ENCODE results near the gene C13orf42.
"Not testable (repeated sequence)": the region's sequence is repeated elsewhere in the genome, so short reads cannot be mapped to it uniquely, and the experiment has no call there.

The C13orf42 gene

DNA sequence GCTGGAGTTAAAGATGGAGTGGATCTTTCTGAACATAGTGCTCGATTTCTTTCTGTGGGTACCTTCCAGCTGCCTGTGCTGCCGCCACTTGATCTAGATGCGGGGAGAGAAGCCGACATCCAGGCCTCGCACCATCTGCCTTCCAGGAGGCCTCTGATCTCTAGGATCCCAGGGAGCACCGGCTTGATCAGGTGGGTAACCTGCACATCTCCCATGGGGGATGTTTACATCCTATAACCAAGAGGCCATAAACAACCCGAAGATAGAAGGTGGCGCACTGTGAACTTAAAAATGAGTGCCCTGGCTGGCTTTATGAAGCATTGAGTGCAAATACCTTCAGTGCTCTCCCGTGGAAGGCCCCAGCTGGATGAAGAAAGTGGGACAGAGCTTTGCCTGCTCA, at the start of gene C13orf42:
Gene C13orf42 (minus strand): TSS at position 101 of the 400 bp plus-strand sequence. CDS start 65 bp downstream, at position 36.
- no peak for DNase-seq

- peak; percentile 42 for DNase-seq
Observed at GRCh38 chr13:51158880-51159518, 47.9 kb upstream of the C13orf42 start.

DNA sequence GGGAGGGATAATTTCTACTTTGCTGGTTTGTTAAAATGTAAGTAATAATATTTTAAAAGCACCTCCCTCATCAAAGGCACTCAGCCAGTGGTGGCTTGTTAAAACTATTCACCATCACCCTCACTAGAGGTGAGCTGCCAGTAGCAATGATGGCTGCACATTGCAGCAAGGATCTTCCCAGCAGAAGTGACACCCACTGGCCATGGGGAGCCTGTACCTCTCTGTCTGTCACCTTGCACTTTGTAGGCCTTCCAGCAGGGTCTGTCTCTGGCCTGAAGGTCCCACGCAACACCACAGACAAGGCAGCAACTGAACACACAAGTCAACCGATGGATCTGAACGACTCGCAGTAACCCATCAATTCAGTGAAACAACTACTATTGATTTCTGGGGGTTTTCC, 47.3 kb upstream of the C13orf42 start:
- no peak for DNase-seq

GRCh38 chr13:51156648-51157047, 45.6 kb upstream of the C13orf42 start:
- no peak for DNase-seq

- no peak for DNase-seq
Observed at GRCh38 chr13:51155776-51156515, 44.9 kb upstream of the C13orf42 start.

GRCh38 chr13:51155161-51155560, 44.1 kb upstream of the C13orf42 start:
- no peak for DNase-seq

DNA sequence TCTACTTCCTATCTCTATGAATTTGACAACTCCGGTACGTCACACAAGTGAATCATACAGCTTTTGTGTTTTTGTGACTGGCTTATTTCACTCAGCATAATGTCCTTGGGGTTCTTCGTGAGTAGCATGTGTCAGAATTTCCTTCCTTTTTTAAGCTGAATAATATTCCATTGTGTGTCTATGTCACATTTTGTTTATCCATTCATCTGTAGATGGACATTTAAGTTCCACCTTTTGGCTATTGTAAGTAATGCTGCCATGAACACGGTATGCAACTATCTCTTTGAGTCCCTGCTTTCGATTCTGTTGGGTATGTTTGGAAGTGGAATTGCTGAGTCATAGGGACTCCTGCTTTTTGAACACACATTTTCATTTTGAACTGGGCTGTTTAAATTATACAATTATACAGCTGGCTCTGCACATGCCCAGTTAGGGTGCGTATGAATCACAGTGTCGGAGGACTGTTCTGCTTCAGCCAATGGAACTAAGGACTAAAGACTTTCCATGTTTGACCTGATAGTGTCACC, 43.0 kb upstream of the C13orf42 start:
- peak; percentile 39 for DNase-seq

DNA sequence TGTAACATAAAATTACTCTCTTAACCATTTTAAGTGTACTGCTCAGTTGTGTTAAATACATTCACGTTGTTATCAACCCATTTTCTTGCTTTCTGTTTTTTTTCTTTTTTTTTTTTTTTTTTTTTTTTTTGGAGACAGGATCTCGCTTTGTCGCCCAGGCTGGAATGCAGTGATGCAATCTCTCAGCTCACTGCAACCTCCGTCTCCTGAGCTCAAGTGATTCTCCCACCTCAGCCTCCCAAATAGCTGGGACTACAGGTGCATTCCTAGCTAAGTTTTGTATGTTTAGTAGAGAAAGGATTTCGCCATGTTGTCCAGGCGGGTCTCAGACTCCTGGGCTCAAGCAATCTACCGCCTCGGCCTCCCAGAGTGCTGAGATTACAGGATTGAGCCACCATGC, 42.5 kb upstream of the C13orf42 start:
- no peak for DNase-seq

DNA sequence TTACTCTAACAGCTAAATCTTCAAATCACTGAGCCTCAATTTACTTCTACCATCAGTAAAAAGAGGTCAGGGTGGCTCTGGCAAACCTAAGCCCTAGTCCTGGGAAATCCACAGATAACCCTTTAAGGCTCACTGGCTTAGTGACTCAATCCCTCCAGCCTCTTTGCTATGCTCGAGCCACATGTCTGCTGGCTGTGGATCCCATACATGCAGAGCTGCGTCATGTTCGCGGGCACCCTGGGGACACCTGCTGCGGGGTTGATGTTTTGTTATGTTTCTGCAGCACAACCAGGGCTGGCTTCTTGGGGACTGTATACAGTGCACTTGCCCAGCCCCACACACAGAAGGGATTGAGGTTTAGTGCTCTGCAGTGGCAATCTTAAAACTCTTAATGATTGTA, 41.6 kb upstream of the C13orf42 start:
- peak; percentile 13 for DNase-seq

GRCh38 chr13:51151463-51151862, 40.4 kb upstream of the C13orf42 start:
- no peak for DNase-seq

- DNase-seq, result peak; percentile 51
Observed at GRCh38 chr13:51148952-51149573, 38.0 kb upstream of the C13orf42 start.

GRCh38 chr13:51148223-51148951, 37.3 kb upstream of the C13orf42 start:
- no peak for DNase-seq

DNA sequence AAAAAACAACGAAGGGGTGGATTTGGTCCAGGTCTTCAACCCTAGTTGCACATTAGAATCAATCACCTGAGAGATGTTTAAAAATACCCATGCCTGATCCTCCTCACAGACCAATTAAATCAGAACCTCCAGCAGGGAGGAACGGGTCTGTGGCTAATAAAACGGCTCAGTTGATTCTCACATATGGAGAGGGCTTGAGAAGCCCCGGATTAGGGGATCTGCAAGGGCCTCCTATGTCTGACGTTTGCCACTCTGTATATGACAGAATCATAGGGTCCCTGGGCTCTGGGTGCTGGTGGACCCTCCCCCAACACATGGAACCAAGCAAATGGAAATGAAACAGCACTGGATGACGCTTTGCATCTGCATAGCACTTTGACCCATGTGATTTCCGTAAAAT, 36.7 kb upstream of the C13orf42 start:
- DNase-seq, result no peak

DNA sequence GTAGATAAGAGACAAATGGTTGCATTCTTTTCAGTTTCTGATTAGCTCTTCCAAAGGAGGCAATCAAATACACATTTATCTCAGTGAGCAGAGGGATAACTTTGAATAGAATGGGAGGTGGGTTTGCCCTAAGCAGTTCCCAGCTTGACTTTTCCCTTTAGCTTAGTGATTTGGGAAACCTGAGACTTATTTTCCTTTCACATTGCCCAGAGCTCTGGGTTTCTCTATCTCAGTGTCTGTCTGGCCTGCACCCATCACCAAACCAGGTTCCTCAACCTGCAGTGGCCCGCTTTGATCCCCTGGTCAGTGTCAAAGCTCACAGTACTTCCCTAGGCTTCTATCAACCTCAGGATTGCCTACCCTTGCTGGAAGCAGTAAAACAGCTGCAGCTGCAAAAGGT, 35.6 kb upstream of the C13orf42 start:
- DNase-seq, result no peak

- no peak for DNase-seq
Observed at GRCh38 chr13:51137250-51137649, 26.2 kb upstream of the C13orf42 start.

DNA sequence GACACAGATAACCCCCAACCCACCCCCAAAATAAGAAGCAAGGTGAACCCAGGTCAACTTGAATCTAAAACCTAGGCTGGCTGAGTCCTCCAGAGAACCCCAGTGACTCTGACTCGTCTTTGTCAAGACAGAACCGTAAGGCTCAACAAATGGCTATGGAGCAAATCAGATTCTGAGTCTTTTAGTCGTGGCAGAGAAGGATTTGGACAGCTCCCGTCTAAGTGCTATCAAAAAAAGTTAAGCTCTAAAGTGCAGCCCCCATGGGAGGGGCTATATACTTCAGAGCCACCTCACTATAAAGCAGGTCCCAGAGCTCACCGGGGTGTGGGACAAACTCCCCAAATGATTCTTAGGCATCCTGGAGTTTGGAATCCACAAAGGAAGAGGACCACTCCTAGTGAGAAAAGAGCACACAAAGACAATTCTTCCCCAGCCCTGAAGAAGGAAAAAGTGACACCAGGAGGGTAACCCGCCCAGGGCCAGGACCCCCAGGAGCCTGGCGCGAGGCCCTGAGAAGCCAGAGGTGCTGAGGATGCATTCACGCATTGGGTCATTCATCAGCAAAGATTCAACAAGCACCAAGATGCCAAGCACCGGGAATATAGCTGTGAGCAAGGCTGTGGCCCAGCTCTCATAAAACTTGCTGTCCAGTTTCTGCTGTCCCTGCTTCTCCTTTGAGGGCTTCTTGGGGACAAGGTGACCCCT, 25.4 kb upstream of the C13orf42 start:
- no peak for DNase-seq

DNA sequence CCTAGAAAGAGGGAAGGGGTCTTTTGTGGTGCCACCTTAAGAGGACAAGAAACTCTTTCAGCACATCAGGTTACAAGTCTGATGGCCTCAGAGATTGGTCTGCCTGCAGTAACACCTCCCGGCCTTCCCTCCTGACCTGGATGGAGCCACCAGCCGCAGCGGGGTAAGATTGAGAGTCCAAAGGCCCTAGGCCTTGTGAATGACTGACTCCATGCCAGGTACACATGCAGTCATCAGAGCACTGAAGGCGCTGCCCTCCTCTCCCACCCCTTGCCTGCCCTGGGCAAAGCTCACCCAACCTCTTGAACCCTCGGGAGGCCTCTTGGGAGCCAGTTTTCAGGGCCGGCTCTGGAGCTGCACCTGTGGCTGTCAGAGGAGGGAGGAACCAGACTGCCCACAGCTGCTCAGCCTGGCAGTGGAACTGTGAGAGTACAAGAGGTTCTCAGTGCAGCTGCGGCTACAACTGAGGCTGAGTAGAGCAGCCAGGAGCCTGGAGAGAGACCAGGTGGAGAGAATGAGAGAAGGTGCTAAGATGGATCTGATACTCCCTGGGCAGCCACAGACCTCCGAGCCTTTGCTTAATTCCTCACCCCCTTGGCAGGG, 23.8 kb upstream of the C13orf42 start:
- no peak for DNase-seq

- no peak for DNase-seq
Observed at GRCh38 chr13:51130348-51130747, 19.3 kb upstream of the C13orf42 start.

- peak; percentile 50 for DNase-seq
Observed at GRCh38 chr13:51125495-51126226, 14.6 kb upstream of the C13orf42 start.

DNA sequence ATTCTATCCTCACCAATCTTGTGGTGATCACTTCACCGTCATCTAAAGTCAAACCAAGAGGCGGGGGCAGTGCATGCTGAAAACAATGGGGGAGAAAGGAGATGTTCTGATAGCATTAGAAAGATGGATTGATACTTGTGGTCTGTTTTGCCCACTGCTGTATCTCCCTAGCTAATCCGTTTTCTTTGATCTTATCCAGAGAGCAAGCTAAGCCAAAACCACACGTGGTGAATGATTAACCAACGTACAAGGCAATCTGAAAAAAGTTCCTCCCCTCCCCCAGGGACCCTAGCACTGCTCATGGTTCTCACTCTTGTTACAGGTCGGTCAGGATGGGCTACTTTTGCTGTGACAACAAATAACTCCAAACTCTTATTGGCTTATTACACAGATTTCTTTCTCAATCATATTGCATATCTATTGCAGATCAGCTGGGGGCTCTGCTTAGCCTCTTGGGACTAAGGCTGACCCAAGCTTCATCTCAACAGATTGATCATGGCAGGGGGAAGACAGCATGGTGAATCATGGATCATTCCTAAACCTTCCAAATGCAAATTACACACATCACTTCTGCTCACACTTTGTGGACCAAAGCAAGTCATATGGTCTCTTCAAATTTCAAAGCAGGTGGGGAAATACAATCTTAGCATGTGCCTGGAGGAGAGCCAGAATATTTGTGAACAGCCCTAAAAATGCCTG, 11.9 kb upstream of the C13orf42 start:
- no peak for DNase-seq

DNA sequence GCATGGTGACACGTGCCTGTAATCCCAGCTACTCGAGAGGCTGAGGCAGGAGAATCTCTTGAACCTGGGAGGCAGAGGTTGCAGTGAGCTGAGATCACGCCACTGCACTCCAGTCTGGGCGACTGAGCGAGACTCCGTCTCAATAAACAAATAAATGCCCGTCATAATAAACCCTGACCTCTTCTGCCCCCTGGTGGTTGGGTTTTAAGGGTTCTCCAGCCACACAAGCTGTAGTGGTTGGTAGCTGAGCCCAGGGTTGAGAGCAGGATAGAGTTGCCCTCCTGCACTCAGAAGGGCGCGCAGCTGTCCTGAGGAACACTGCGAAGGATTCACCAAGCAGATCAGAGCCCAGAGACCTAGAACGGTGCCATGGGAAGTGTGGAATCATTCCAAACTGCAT, 9.8 kb upstream of the C13orf42 start:
- not testable (repeated sequence) for DNase-seq

Data from fibroblast of skin of right quadriceps (primary cell).